Stimulated activated CD8-positive, alpha-beta memory T cell treated with anti-CD3 and anti-CD28 coated beads, Interleukin-12 subunit alpha, Interleukin-12 subunit beta, amount 100 ng/mL, for 4 hours (primary cell): Measurements from ENCODE around the gene TCIRG1.

Experiments
- DNase-seq: peaks from one replicate; pipeline ENCODE4 v3.0.0-alpha.2; 2020; ENCODE audit warnings: low read depth

TCIRG1 gene

GRCh38 chr11:68004551-68005335, 34.1 kb upstream of the TCIRG1 start:
- no peak for DNase-seq

DNA sequence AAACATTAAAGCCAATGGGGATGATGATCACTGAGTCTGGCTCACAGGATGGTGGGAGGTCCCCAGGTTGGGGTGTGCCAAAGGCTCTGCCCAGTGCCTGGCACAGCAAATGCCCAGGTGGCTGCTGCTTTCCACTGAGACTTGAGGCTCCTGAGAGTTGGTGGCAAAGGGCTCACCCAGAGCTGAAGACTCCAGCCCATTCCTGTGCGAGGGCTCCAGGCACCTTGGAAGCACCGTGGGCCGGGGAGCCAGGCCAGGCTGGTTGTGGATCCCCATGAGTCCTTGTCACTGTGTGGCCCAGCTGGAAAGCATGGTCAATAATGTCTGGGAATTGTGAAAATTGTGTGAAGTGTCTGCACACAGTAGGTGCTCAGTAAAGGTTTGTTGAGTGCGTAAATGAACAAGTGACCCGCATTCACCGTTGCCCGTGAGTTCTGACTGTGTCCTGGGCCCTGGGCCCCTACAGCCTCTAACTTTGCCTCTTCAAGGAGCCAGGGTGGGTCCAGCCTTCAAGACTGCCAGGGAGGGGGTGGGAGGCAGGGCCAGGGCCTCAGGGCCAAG, 32.1 kb upstream of the TCIRG1 start:
- DNase-seq: no peak

- DNase-seq: no peak
Observed at GRCh38 chr11:68007498-68008380, 31.1 kb upstream of the TCIRG1 start.

DNA sequence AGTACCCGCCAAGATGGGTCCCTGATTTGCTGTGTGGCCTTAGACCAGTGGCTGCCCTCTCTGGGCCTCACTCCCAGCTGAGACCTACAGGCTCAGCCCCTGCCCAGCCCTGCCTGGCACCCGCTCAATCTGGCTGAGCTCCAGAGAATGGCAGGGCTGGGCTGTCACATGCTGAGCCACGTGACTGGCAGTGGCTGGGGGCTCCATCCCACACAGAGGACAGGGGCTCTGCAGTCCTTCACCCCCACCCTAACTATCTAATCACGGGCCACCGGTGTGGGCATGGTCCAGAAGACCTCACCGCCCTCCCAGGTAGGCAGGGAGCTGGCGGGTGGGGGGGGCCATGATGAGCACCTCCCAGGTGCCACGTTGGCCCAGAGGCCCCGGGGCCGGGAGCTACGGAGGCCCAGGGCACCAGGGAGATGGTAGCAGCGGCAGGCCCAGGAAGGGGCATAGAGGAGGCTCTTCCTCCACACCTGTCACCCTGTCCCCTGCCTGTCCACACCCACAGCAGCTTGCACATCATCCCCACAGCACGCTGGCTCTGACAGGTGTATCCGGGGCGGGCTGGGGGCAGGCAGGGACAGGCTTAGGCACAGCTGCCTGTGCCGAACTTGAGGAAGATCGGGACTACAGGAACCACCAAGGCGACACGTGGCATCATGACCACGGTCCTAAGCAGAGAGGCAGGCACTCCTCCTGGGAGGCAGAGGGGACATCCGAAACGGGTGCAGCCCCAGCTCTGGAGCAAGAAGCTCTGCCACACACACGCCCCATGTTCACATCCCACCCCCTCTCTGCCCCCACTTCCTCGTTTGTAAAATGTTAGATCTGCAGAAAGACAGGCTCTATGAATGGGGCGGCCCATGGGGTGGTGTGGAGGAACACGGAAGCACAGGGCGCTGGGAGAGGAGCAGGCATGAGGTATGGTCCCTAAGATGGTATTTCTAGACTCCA, 30.2 kb upstream of the TCIRG1 start:
- no peak for DNase-seq

- no peak for DNase-seq
Observed at GRCh38 chr11:68009391-68010089, 29.3 kb upstream of the TCIRG1 start.

- DNase-seq: no peak
Observed at GRCh38 chr11:68010090-68011041, 28.5 kb upstream of the TCIRG1 start, which contains the start of gene ALDH3B1. TSS of gene ALDH3B1 (plus strand) at chr11:68010327. CDS start at chr11:68015298, 4,971 bp downstream.

DNA sequence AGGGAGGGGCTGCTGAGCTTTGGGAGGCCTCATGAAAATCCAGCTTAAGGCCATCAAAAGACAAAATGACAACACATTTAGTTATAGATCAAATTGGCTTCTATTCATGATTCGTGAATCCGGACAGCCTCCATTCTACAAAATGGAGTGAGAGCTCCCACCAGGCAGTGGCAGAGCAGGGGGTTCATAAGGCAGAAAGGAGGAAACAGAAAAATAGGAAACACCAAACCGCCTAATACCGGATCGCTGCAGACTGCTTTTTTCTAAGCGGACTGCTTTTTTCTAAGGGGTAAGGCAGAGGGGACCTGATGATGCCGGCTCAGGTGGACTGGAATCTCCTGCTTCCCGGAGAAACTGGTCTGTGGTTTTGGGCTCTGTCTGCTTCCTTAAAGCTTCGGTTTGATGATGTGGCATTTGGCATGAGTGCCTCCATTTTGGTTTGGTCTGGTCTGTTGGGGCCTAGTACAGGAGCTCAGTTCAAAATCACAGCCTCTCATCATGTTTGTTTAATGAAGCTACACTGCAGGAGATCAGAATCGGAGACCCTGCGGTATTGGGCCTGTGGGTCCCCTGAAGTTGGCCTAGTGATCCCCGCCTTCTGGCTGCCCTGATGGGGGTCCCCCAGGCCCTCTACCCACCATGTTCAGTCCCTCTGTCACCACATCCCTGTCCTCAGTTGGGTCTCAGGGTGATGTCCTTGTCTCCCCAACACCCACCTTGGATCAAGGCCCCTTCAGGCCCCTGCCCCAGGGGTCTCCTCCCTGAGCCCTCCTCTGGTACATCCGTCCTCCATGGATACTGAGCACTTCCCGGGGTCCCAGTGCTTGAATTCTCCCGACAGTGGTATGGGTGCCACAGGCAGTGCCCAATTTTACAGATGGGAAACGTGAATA, 27.5 kb upstream of the TCIRG1 start:
- DNase-seq: no peak

- DNase-seq: no peak
Observed at GRCh38 chr11:68012044-68012842, 26.6 kb upstream of the TCIRG1 start.

- no peak for DNase-seq
Observed at GRCh38 chr11:68012843-68013610, 25.8 kb upstream of the TCIRG1 start.

- no peak for DNase-seq
Observed at GRCh38 chr11:68013611-68014156, 25.1 kb upstream of the TCIRG1 start.

GRCh38 chr11:68014157-68014946, 24.5 kb upstream of the TCIRG1 start:
- no peak for DNase-seq

- no peak for DNase-seq
Observed at GRCh38 chr11:68014947-68015447, 23.8 kb upstream of the TCIRG1 start.

GRCh38 chr11:68015467-68015866, 23.4 kb upstream of the TCIRG1 start:
- DNase-seq: no peak

DNA sequence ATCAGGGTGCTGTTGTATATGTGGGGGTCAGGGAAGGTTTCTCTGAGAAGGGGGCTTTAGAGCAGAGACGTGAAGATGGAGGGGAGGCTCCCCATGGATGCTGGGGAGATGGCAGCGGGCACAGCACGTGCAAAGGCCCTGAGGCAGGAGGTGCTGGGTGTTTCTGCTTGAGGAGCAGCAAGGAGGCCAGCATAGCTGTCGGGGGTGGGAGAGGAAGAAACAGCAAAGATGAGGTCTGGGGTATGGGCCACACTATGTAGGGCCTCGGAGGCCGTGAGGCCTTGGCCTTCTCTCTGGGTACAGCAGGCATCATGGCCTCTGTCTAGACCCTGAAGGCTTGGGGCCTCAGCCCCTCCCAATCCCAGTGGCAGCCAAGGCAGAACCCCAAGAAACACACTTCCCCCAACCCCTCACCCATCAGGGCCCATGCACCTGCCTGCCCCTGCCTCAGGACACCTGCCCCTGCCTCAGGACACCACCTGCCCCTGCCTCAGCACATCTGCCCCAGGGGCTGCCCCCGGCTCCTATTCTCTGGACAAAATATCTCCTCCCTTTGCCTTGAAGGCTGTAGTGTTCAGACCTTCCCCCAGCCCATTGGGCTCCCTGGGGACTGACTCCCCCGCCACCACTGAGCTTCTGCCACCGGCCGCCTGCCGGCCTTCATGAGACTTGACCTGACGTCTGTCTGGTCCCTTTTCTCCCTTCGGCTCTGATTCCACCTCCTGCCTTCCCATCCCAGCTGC, 22.5 kb upstream of the TCIRG1 start:
- no peak for DNase-seq
